Measurements from ENCODE around the gene MDM2.

The MDM2 gene

DNA sequence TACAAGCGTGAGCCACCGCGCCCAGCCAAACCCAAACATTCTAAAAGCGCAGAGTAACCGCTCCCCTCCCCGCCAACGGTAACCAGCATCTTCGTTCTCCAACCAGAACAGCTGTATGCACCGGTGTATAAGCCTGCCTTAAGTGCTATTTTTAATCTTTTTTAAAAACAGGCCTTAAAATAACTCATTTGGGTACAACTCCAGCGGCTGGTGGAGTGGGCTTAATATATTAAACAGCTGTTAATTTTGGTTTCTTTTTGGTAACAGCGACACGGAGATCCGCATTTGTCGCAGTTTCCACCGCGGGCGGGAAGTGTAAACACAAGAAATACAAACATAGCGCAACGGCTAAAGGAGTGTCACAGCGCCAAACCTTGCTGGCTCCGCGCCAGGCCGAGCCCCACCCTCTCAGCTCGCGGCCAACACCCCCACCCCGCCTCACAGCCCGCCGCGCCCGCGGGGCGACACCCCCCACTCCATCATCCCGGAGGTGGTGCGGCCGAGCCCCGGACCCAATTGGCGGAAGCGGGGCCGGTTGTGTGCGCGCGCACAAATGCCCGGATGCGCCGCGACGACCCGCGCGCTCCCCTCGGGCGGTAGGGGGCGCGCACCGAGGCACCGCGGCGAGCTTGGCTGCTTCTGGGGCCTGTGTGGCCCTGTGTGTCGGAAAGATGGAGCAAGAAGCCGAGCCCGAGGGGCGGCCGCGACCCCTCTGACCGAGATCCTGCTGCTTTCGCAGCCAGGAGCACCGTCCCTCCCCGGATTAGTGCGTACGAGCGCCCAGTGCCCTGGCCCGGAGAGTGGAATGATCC lies at the start of gene MDM2:
MDM2 (plus strand) TSS at position 602 of the 812 bp plus-strand sequence. CDS start 301 bp downstream, outside the sequence.
- H3K27ac Mint-ChIP-seq: peak within 1 kb of the TSS; percentile 99
- H3K36me3 Mint-ChIP-seq (ENCODE audit: low read depth): peaks cover 35% of the 10 kb centered on the region
- peaks cover 44% of the 10 kb centered on the region for H3K4me1 Mint-ChIP-seq (ENCODE audit: low read depth)

DNA sequence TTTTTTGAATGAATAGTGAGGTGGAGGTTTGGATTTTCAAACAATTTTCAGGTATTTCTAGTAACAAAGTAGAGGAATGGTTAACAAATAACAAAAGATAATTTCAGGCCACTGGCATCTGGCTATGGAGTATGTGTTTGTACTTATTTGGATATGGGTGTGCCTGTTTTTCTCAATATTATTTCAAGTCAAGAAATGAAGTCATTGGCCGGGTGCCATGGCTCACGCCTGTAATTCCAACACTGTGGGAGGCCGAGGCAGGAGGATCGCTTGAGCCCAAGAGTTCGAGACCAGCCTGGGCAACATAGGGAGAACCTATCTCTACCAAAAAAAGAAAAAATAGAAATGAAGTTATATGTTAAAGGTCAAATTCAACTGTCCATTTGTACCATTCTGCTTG lies 48.1 kb upstream of the MDM2 start:
- no peaks in the 10 kb centered on the region for H3K9me3 Mint-ChIP-seq
- H3K4me3 Mint-ChIP-seq: no peak overlapping the region
- H3K27me3 Mint-ChIP-seq: no peaks in the 10 kb centered on the region
- H3K27ac Mint-ChIP-seq: no peak overlapping the region
- peaks cover 67% of the 10 kb centered on the region for H3K36me3 Mint-ChIP-seq (ENCODE audit: low read depth)
- no peaks in the 10 kb centered on the region for H3K4me1 Mint-ChIP-seq (ENCODE audit: low read depth)

More for the DNA sequence above, at the start of gene MDM2:
- H3K9me3 Mint-ChIP-seq: no peaks in the 10 kb centered on the region
- H3K4me3 Mint-ChIP-seq: peak within 1 kb of the TSS; percentile 95
- H3K27me3 Mint-ChIP-seq: no peaks in the 10 kb centered on the region

DNA sequence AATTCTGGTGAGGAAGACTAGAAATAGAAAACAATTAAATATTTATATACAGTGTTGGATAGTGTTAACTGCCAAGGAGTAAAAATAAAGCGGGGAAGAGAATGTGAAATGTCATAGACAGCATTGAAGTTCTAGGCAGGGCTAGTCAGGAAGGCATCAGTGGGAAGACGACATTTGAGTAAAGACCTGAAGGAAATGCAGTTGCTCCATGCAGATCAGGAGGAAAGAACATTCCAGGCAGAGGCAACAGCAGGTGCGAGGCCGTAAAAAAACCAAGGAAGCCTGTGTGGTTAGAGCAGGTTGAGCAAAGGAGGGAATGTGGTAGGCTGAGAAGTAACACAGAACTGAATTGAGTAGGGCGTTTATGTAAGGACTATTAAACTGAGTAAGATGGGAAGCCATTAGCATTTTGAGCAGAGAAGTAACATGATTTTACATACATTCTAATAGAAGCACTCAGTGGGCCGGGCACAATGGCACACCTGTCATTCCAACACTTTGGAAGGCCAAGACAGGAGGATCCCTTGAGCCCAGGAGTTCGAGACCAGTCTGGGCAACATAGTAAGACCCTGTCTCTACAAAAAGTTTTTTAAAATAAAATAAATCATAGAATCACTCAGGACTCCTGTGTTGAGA lies 47.1 kb upstream of the MDM2 start:
- peaks cover 59% of the 10 kb centered on the region for H3K36me3 Mint-ChIP-seq (ENCODE audit: low read depth)
- no peak overlapping the region for H3K27ac Mint-ChIP-seq
- no peaks in the 10 kb centered on the region for H3K9me3 Mint-ChIP-seq
- H3K4me3 Mint-ChIP-seq: no peak overlapping the region
- H3K27me3 Mint-ChIP-seq: no peaks in the 10 kb centered on the region
- H3K4me1 Mint-ChIP-seq (ENCODE audit: low read depth): no peaks in the 10 kb centered on the region

DNA sequence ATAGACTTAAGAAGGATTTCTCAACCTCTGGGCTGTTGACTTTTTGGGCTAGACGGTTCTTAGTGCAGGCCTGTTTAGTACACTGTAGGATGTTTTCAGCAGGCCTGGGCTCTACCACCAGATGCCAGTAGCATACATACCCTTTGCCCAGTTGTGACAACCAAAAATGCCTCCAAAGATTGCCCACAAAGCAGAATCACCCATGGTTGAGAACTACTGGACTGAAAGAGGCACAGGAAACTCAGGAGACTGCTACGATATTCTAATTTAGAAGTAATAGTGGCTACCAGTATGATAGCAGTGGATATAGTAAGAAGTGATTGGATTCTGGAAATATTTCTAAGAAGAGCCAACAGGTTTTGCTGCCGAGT lies 46.5 kb upstream of the MDM2 start:
- Mint-ChIP-seq H3K27ac (no peak overlapping the region), H3K4me1 (ENCODE audit: low read depth) (no peaks in the 10 kb centered on the region), H3K27me3 (no peaks in the 10 kb centered on the region), H3K4me3 (no peak overlapping the region), H3K36me3 (ENCODE audit: low read depth) (peaks cover 54% of the 10 kb centered on the region), H3K9me3 (no peaks in the 10 kb centered on the region)

DNA sequence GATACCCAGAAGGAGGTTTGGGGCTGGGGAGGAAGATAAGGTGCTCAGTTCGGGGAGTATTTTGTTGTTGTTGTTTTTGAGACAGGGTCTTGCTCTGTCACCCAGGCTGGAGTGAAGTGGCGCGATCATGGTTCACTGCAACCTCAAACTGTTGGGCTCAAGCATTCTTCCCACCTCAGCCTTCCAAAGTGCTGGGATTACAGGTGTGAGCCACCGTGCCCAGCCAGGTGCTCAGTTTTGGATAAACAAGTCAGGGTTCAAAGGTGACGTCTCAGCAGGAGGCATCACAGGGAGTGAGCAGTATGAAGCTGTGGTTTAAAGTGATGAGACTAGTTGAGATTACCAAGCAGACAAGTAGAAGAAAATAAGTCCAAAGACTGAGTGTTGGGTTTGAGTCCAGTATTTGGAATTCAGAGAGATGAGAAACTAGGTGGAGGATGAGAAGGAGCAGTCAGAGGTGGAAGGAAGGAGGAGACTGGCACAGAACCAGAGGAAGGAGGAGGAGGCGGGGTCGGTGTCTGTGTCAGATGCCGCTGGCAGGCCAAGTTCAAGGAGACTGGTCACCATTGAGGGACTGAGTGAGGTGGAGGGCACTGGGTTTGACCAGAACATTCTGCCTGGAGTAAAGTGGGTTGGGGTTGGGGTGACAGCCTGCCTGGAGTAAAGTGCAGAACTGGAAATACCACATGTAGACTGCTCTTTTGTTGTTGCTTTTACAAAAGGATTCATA lies 45.9 kb upstream of the MDM2 start:
- Mint-ChIP-seq H3K36me3 (ENCODE audit: low read depth) (peaks cover 52% of the 10 kb centered on the region), H3K9me3 (no peaks in the 10 kb centered on the region), H3K27me3 (no peaks in the 10 kb centered on the region), H3K4me1 (ENCODE audit: low read depth) (no peaks in the 10 kb centered on the region), H3K27ac (no peak overlapping the region), H3K4me3 (no peak overlapping the region)

DNA sequence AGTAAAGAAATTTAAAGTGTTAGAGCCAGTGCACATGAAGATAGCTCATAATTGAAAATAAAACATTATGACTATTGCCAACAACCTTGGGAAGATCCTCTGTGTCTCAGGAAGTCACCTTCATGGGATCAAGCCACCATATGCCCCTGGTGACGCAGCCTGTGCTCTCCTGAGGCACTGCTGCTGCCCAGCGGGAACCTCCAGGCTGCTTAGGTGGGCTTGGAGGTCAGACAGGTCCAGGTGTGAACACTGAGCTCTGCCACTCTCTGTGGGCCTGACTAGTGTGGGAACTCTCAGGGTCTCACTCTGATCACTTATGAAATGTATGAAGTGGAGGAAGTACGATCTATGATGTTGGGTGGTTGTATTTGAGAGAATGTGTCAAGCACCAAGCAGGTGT lies 45.3 kb upstream of the MDM2 start:
- H3K4me3 Mint-ChIP-seq: no peak overlapping the region
- H3K36me3 Mint-ChIP-seq (ENCODE audit: low read depth): peaks cover 48% of the 10 kb centered on the region
- no peaks in the 10 kb centered on the region for H3K27me3 Mint-ChIP-seq
- no peaks in the 10 kb centered on the region for H3K4me1 Mint-ChIP-seq (ENCODE audit: low read depth)
- no peak overlapping the region for H3K27ac Mint-ChIP-seq
- H3K9me3 Mint-ChIP-seq: no peaks in the 10 kb centered on the region

DNA sequence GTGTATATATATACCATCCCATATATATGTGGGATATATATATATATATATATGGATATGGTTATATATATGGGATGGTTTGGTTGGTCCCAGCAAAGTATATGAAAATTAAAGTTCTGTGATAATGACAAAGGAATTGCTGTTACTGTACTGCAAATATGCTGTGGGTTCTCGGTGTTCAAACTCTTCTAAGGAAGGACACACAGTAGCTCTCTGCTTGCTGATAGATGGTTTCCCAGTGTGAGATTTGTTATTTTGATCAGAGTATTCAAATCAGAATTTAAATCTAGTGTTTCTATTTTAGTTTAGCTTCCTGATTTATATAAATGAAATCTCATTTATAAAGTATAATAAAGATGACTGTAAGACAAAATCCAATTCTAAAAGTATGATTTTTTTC lies 42.3 kb upstream of the MDM2 start:
- no peaks in the 10 kb centered on the region for H3K4me1 Mint-ChIP-seq (ENCODE audit: low read depth)
- no peaks in the 10 kb centered on the region for H3K27me3 Mint-ChIP-seq
- peaks cover 33% of the 10 kb centered on the region for H3K36me3 Mint-ChIP-seq (ENCODE audit: low read depth)
- no peak overlapping the region for H3K4me3 Mint-ChIP-seq
- H3K27ac Mint-ChIP-seq: no peak overlapping the region
- no peaks in the 10 kb centered on the region for H3K9me3 Mint-ChIP-seq

DNA sequence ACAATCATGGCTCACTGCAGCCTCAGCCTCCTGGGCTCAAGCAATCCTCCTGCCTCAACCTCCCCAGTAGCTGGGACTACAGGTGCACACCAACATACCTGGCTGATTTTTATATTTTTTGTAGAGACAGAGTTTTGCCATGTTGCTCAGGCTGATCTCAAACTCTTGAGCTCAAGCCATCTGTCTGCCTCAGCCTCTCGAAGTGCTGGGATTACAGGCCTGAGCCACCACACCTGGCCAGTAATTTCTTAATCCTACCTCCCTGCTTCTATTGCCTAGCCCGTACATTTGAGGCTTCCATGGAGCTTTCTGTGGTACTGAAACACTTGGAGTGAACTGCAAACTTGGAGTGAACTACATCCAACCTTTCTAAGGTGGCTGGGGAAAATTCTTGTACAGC lies 41.3 kb upstream of the MDM2 start:
- H3K27me3 Mint-ChIP-seq: no peaks in the 10 kb centered on the region
- peaks cover 27% of the 10 kb centered on the region for H3K36me3 Mint-ChIP-seq (ENCODE audit: low read depth)
- H3K9me3 Mint-ChIP-seq: no peaks in the 10 kb centered on the region
- H3K4me1 Mint-ChIP-seq (ENCODE audit: low read depth): no peaks in the 10 kb centered on the region
- H3K4me3 Mint-ChIP-seq: no peak overlapping the region
- no peak overlapping the region for H3K27ac Mint-ChIP-seq

DNA sequence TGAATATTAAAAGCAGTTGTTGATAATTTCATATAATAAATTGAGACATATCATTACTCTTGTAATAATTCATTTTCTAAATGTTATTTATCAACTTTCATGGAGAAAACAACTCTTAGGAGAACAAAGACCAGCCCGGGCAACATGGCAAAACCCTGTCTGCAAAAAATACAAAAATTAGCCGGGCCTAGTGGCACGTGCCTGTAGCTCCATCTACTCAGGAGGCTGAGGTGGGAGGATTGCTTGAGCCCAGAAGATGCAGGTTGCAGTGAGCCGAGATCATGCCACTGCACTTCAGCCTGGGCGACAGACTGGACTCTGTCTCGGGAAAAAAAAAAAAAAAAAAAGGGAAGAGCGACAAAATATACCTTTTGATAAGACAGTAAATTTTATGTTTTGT lies 40.8 kb upstream of the MDM2 start:
- Mint-ChIP-seq H3K36me3 (ENCODE audit: low read depth) (peaks cover 22% of the 10 kb centered on the region), H3K27me3 (no peaks in the 10 kb centered on the region), H3K27ac (no peak overlapping the region), H3K4me3 (no peak overlapping the region), H3K4me1 (ENCODE audit: low read depth) (no peaks in the 10 kb centered on the region), H3K9me3 (no peaks in the 10 kb centered on the region)

DNA sequence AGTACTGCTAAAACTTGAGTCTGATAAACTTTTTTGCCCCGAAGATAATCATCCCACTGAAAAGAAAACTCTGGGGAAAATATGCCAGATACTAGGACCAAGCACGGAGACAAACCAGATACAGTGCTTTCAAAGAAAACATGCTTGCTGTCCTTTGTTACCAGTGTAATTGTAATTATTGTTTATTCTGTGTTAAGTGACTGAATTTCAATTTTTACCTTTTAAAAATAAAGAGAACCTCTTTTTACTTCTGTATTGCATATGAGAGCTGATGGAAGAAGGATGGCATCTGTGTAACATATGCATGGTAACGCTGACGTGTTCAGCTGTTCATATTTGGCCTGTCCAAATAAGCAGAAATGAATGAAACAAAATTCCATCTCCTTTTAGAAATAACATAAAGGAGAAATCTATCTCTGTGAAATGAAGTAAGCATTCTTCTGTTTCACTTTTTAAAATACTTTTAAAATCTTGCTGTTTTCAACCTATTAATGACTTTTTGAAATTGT lies 39.5 kb upstream of the MDM2 start:
- Mint-ChIP-seq H3K27me3 (no peaks in the 10 kb centered on the region), H3K4me1 (ENCODE audit: low read depth) (peaks cover 12% of the 10 kb centered on the region), H3K4me3 (no peak overlapping the region), H3K36me3 (ENCODE audit: low read depth) (peaks cover 16% of the 10 kb centered on the region), H3K27ac (no peak overlapping the region), H3K9me3 (no peaks in the 10 kb centered on the region)

DNA sequence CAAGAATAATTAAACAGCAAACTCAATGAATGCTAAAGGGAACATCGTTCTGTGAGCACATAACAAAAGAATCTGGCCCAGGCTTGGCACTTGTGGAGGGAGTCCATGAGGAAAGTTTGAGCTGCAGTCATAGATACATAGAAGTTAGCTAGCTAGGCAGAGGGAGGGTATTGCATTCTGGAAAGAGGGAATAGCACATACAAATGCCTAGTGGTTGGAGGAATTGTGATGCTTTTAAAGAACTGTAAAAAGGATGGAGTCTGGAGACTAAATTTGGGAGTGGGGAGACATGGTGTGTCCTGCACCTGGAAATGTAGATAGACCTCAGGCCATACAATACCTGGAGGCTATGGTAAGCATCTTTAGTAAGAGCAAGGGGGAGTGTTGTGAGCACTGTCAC lies 38.0 kb upstream of the MDM2 start:
- Mint-ChIP-seq H3K36me3 (ENCODE audit: low read depth) (peaks cover 4% of the 10 kb centered on the region), H3K27me3 (no peaks in the 10 kb centered on the region), H3K27ac (peak overlapping the region; percentile 4), H3K4me1 (ENCODE audit: low read depth) (peaks cover 19% of the 10 kb centered on the region), H3K4me3 (no peak overlapping the region), H3K9me3 (no peaks in the 10 kb centered on the region)

DNA sequence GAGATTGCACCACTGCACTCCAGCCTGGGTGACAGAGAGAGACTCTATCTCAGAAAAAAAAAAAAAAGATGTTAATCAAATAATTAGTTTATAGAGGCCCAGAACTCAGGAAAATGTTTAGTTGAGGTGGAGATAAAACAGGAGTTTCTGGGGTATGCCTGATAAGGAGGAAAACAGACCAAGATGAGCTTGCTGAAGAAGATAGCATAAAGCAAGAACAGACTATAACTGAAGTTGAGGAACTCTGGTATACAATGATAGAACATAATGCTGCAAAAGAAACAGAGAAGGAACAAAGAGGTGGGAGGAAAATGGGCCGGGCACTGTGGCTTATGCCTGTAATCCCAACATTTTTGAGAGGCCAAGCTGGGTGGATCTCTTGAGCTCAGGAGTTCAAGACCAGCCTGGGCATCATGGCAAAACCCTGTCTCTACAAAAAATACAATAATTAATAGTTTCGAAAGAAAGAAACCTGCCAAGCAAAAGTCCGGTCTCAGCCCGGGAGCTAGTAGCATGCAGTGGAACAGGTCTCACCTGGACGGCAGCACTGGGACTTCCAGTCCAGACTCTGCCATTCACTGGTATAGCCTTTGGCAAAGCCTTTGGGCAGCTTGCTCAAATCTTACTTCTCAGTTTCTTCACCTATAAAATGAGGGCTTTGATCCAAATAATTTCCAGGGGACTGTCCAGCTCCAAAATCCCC lies 36.6 kb upstream of the MDM2 start:
- Mint-ChIP-seq H3K27me3 (no peaks in the 10 kb centered on the region), H3K4me3 (no peak overlapping the region), H3K4me1 (ENCODE audit: low read depth) (peaks cover 19% of the 10 kb centered on the region), H3K27ac (no peak overlapping the region), H3K9me3 (no peaks in the 10 kb centered on the region), H3K36me3 (ENCODE audit: low read depth) (peaks cover 4% of the 10 kb centered on the region)

DNA sequence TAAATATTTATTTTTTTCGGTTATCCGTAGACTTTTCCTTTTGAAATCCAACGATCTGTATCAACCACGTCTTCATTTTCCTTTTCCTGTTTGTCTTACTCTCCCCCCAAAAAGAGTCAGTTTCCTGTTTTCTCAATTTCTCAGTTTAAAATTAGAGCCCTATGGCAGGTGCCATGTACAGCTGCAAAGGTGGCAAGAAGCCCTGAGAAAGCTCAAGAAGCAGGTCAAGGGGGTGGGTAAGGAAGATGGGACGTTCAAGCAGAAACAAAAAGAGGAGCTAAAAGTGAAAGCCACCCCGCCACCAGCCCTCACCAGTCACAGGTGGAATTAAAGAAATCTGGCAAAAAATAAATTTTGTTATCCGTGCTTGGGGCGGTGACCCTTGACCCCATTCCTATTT lies 35.3 kb upstream of the MDM2 start:
- H3K4me3 Mint-ChIP-seq: peak overlapping the region; percentile 47
- H3K27me3 Mint-ChIP-seq: no peaks in the 10 kb centered on the region
- H3K4me1 Mint-ChIP-seq (ENCODE audit: low read depth): peaks cover 19% of the 10 kb centered on the region
- no peaks in the 10 kb centered on the region for H3K9me3 Mint-ChIP-seq
- H3K36me3 Mint-ChIP-seq (ENCODE audit: low read depth): no peaks in the 10 kb centered on the region
- peak overlapping the region; percentile 15 for H3K27ac Mint-ChIP-seq

DNA sequence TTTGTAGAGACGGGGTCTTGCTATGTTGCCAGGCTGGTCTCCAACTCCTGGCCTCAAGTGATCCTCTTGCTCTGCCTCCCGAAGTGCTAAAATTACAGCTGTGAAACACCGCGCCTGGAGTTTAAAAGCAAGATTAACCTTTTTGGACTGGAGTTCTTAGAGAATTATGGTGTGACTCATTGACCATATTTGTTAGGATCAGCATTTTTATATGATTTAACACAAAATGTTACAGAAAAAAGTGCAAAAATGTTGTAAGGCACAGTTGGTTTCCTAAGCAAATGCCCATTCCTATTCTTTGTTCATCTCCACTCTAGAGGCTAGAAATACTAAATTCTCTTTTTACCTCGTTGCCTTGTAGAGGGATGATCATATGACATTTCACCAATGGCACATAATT lies 34.4 kb upstream of the MDM2 start:
- H3K4me3 Mint-ChIP-seq: no peak overlapping the region
- no peaks in the 10 kb centered on the region for H3K36me3 Mint-ChIP-seq (ENCODE audit: low read depth)
- H3K27ac Mint-ChIP-seq: no peak overlapping the region
- peaks cover 19% of the 10 kb centered on the region for H3K4me1 Mint-ChIP-seq (ENCODE audit: low read depth)
- H3K9me3 Mint-ChIP-seq: no peaks in the 10 kb centered on the region
- H3K27me3 Mint-ChIP-seq: no peaks in the 10 kb centered on the region

Measured in stimulated activated naive CD8-positive, alpha-beta T cell treated with anti-CD3 and anti-CD28 coated beads, Interleukin-15, Interleukin-2, amounts not matched to agents 100 ng/mL and 50 ng/mL, for 24 hours (primary cell).